Left renal pelvis (tissue), 4 donors: ENCODE data around the gene DDX43. TPM values are rescaled to one million over a fixed set of nuclear protein-coding genes. Genes with fewer than 3 reads are reported as not detected.
"Not testable (repeated sequence)": the region's sequence is repeated elsewhere in the genome, so short reads cannot be mapped to it uniquely, and the experiment has no call there.

Experiments
- DNase-seq, 4 donors: peaks; one replicate each; pipeline ENCODE4 v3.0.0-alpha.2; 2013; ENCODE audit warnings: low read depth in 4 of 4, low spot score in 3 of 4
- polyA plus RNA-seq, 4 donors: library from polyadenylated mRNA; unstranded; fragments of 120-200 nt; gene quantifications; one replicate each; pipeline ENCODE4 v1.2.1, GENCODE V29; 2013; ENCODE audit not compliant: insufficient read length in 4 of 4

DDX43 gene
- polyA plus RNA-seq, 4 donors, result 0.74 to 1.2 (median 0.85) TPM

DNA sequence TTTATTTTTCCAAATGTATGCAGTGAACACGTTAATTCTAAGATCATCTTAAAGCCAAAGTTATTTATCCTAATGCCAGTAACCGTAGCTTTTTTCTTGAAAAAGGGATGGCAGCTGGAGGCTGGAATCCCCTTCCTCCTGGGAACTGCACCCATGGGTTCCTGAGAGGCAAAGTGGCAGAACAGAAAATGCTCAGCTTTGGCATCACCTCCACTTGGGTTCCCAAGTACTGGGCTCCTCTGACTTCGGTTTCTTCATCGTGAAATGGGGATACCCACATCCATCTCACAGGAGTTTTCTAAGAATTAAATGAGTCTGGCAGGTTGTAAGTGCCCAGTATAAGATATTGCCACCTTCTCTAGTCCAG is 6.2 kb upstream of the DDX43 start:
- no peak for DNase-seq

DNA sequence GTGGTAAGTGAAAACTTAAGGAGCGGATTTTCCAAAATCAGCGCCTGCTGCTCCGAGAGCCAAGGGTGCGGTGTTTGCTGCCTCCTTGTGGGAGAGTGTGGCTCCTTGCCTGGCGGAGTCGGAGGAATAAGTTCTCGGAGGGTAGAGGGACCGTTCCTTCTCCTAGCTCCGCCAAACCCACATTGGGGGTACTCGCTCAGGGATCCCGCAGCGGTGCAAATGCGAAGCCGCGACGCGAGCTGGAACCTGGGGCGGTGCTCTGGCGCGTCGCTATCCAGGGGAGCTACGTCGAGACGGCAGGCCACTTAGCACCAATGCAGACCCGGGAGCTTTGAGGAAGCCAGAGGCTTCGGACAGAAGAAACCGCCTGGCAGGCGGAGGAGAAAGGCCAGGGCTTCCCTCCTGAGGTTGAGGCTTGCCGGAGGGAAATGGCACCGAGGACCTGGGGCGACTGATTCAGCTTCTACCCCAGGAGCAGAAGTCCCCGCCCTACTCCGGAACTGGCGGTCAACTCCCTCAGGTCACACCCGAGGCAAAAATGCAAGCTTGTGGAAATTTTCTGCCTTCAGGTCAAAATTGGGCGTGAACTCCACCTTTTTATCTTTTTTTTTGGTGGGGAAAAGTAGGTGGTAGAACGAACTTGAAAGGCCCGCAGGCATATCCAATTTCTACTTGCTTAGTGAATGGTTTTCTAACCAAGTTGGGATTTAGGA is 5.7 kb upstream of the DDX43 start:
- DNase-seq, result peak in 3 of 4 donors; percentile 25 to 31 (median 29)

DNA sequence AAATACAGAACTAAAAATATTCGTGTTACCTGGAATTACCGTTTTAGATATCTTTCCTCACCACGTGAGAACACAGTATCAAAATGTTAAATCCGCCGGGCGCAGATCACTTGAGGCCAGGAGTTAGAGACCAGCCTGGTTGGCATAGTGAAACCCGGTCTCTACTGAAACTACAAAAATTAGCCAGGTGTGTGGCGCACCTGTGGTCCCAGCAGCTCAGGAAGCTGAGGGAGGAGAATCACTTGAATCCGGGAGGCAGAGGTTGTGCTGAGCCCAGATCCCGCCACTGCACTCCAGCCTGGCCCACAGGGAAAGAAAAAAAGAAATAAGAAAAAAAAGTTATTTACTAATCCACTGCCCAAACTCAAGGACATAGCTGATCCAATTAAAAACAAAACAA is 4.8 kb upstream of the DDX43 start:
- no peak for DNase-seq

GRCh38 chr6:73391675-73392074 is 3.0 kb upstream of the DDX43 start:
- DNase-seq, result no peak

GRCh38 chr6:73392188-73392587 is 2.4 kb upstream of the DDX43 start:
- DNase-seq, result not testable (repeated sequence)

GRCh38 chr6:73393278-73393677 is 1.4 kb upstream of the DDX43 start:
- DNase-seq, result no peak

- DNase-seq, result no peak
Measured at GRCh38 chr6:73395875-73396274, 1.2 kb downstream of the DDX43 start.

DNA sequence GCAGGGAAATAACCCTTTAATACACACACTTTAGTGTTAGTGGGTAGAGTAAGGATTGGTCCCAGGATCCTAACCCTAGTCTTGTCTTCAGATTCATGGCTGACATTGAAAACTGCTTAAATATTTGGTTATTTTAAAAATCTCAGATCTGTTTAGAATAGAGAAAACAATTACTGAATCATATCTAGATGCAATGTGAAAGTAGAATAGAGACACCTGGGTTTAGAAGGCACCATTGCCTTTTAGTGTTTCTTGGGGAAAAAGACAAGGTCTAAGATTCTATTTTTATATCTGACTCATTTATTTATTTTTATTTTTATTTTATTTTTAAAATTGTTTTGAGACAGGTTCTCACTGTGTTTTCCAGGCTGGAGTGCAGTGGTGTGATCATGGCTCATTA is 6.0 kb downstream of the DDX43 start:
- DNase-seq, result no peak

- DNase-seq, result no peak
Measured at GRCh38 chr6:73409395-73409794, 14.8 kb downstream of the DDX43 start.

- DNase-seq, result no peak
Measured at GRCh38 chr6:73413102-73413501, 18.5 kb downstream of the DDX43 start.

DNA sequence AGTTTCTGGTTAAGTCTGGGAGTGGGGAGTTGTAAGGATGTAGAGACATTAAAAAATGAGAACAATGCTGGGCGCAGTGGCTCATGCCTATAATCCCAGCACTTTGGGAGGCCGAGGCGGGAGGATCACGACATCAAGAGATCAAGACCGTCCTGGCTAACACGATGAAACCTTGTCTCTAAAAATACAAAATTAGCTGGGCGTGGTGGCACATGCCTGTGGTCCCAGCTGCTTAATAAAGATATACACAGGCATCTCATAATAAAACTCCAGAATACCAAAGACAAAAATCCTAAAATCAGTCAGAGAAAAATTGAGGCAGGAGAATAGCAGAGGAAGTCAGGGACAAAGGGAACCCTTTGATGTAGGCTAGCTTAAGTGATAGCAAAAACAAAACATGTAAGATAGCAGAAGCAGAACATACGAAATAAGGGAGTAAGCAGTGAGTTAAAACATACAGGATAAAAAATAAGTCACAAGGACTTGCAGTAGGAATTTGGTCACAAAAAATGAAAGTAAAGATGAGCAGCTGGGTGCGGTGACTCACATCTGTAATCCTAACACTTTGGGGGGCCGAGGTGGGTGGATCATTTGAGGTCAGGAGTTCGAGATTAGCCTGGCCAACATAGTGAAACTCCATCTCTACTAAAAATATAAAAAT is 23.6 kb downstream of the DDX43 start:
- no peak for DNase-seq

DNA sequence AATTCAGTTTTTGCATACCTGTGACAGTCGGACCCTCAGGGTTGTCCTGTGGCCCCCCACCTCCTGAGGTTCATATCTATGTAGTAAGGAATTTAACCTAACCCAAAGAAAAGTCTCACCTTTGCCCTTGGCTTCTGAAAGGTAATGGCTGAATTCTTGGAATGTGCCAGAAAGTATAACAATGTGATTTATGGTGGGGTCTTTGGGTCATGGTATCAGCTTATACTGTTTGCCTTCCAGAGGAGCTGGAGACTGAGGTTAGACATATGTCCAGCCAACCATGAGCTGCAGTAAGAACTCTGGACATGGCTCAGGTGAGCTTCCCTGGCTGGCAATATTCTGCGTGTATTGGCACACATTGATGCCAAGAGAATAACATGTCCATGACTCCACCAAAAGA is 26.9 kb downstream of the DDX43 start:
- no peak for DNase-seq

DNA sequence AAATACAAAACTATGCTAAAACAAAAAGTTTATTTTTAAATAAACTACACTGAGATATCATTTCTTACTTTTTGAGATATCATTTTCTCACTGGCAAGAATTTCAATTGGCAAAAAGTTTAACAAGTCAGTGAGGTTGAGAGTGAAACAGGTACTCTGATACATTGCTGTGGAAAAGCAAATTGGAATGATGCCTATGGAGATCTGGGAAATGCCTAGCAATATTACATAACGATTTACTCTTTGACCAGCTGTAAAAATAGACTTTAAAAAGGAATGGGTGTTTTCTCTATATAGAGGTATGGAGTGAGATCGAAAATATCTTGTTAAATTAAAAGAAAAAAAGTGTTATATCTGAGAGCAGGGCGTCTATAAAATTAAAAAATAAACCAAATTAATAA is 40.6 kb downstream of the DDX43 start:
- no peak for DNase-seq

- DNase-seq, result no peak
Measured at GRCh38 chr6:73443555-73443954, 48.9 kb downstream of the DDX43 start.

GRCh38 chr6:73451223-73452106 is 56.8 kb downstream of the DDX43 start:
- peak; percentile 10 to 33 (median 24) for DNase-seq

GRCh38 chr6:73452107-73452461 is 57.5 kb downstream of the DDX43 start, which contains the start of gene CGAS:
Gene CGAS (minus strand): TSS chr6:73452297. CDS start chr6:73452181, 116 bp downstream.
- DNase-seq, result peak; percentile 22 to 38 (median 30)

- no peak for DNase-seq
Measured at GRCh38 chr6:73455865-73456629, 61.4 kb downstream of the DDX43 start.

- DNase-seq, result not testable (repeated sequence)
Measured at GRCh38 chr6:73459474-73459873, 64.8 kb downstream of the DDX43 start.

DNA sequence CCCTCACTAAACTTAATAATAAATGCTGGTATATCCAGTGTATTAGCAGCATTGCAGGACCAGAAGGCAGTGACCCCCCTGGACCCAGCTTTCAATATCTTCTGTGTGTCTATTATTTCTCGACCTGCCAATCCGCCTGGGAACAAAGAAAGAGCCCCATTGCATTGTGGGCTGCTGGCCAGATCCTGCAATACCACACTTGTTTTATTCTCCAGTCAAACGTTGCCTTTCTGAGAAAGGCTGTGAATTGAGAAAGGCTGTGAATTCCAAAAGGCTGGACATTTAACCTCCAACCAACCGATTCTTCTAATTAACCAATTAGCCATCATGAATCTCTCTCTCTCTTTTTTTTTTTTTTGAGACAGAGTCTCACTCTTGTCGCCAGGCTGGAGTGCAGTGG is 65.4 kb downstream of the DDX43 start:
- no peak for DNase-seq

GRCh38 chr6:73461537-73462350 is 67.1 kb downstream of the DDX43 start, which contains the start of gene MTO1:
Gene MTO1 (plus strand): TSS chr6:73461737. CDS start chr6:73461855, 118 bp downstream.
- DNase-seq, result peak; percentile 73 to 82 (median 76)
